H9 (cell line): ENCODE data around the gene GRID2IP. TPM values are rescaled to one million over a fixed set of nuclear protein-coding genes. Genes with fewer than 3 reads are reported as not detected.

Source experiments
- DNase-seq: peaks from one replicate; pipeline ENCODE4 v3.0.0-alpha.2; 2017
- H2AFZ ChIP-seq: one replicate; pipeline ENCODE4 v1.6.1; 2013; ENCODE audit warnings: mild to moderate bottlenecking, low read length, control low read depth, moderate library complexity
- H2AK5ac ChIP-seq: 2 replicates; pipeline ENCODE4 v1.6.1; 2013; ENCODE audit warnings: low read length, control low read depth, mixed read lengths; ENCODE audit not compliant: insufficient read length
- H2BK120ac ChIP-seq: one replicate; pipeline ENCODE4 v1.6.1; 2013; ENCODE audit warnings: low read depth, mild to moderate bottlenecking, low read length, control low read depth, inconsistent platforms; ENCODE audit not compliant: poor library complexity, severe bottlenecking
- H2BK12ac ChIP-seq: 2 replicates; pipeline ENCODE4 v1.6.1; 2013; ENCODE audit warnings: low read length, control low read depth, mixed read lengths, low read depth; ENCODE audit not compliant: insufficient read length
- H2BK15ac ChIP-seq: 2 replicates; pipeline ENCODE4 v1.6.1; 2013; ENCODE audit warnings: low read depth, low read length, control low read depth
- H2BK20ac ChIP-seq: one replicate; pipeline ENCODE4 v1.6.1; 2013; ENCODE audit warnings: low read depth, mild to moderate bottlenecking, low read length, control low read depth, inconsistent platforms; ENCODE audit not compliant: poor library complexity, severe bottlenecking
- H2BK5ac ChIP-seq: 2 replicates; pipeline ENCODE4 v1.6.1; 2013; ENCODE audit warnings: low read length, control low read depth, mixed read lengths; ENCODE audit not compliant: insufficient read length
- H3K14ac ChIP-seq: 2 replicates; pipeline ENCODE4 v1.6.1; 2013; ENCODE audit warnings: low read length, control low read depth; ENCODE audit not compliant: insufficient read depth
- H3K18ac ChIP-seq: 2 replicates; pipeline ENCODE4 v1.6.1; 2013; ENCODE audit warnings: low read depth, mild to moderate bottlenecking, mixed read lengths, low read length, control low read depth; ENCODE audit not compliant: insufficient read length
- H3K23ac ChIP-seq: 2 replicates; pipeline ENCODE4 v1.6.1; 2013; ENCODE audit warnings: low read length, control low read depth, mixed read lengths, low read depth; ENCODE audit not compliant: insufficient read length
- H3K23me2 ChIP-seq: 2 replicates; pipeline ENCODE4 v1.6.1; 2013; ENCODE audit warnings: low read depth, mild to moderate bottlenecking, mixed read lengths, low read length, control low read depth; ENCODE audit not compliant: insufficient read length, poor library complexity, severe bottlenecking
- H3K27ac ChIP-seq: 2 replicates; pipeline ENCODE4 v1.5.1; 2013; ENCODE audit warnings: low read length, control low read depth, mixed read lengths, low read depth; ENCODE audit not compliant: insufficient read length
- H3K27me3 ChIP-seq: 2 replicates; pipeline ENCODE4 v1.6.1; 2013; ENCODE audit warnings: low read length, control low read depth, inconsistent platforms; ENCODE audit not compliant: insufficient read depth
- H3K4ac ChIP-seq: 2 replicates; pipeline ENCODE4 v1.6.1; 2013; ENCODE audit warnings: low read depth, mild to moderate bottlenecking, control low read depth, inconsistent platforms, low read length, moderate library complexity
- H3K4me1 ChIP-seq: 2 replicates; pipeline ENCODE4 v1.6.1; 2013; ENCODE audit warnings: low read length, control low read depth, inconsistent platforms; ENCODE audit not compliant: insufficient read depth
- H3K4me2 ChIP-seq: 2 replicates; pipeline ENCODE4 v1.6.1; 2013; ENCODE audit warnings: low read length, control low read depth, mixed read lengths; ENCODE audit not compliant: insufficient read length, insufficient read depth
- H3K56ac ChIP-seq: 2 replicates; pipeline ENCODE4 v1.6.1; 2013; ENCODE audit warnings: low read depth, mild to moderate bottlenecking, mixed read lengths, low read length, control low read depth; ENCODE audit not compliant: insufficient read length
- H3K79me1 ChIP-seq: 2 replicates; pipeline ENCODE4 v1.6.1; 2013; ENCODE audit warnings: low read depth, mild to moderate bottlenecking, moderate library complexity, low read length, control low read depth, inconsistent platforms; ENCODE audit not compliant: insufficient read depth, poor library complexity, severe bottlenecking
- H3K79me2 ChIP-seq: 2 replicates; pipeline ENCODE4 v1.6.1; 2013; ENCODE audit warnings: low read length, control low read depth, inconsistent platforms; ENCODE audit not compliant: insufficient read depth
- H3K9ac ChIP-seq: 2 replicates; pipeline ENCODE4 v1.6.1; 2013; ENCODE audit warnings: low read length, control low read depth, mixed read lengths; ENCODE audit not compliant: insufficient read length; ENCODE audit errors: extremely low read depth
- H3K9me3 ChIP-seq: one replicate; pipeline ENCODE4 v1.6.1; 2013; ENCODE audit warnings: low read depth, low read length, inconsistent platforms; ENCODE audit not compliant: control insufficient read depth
- H3T11ph ChIP-seq: one replicate; pipeline ENCODE4 v1.6.1; 2013; ENCODE audit warnings: mild to moderate bottlenecking, low read length, control low read depth, inconsistent platforms
- H4K20me1 ChIP-seq: one replicate; pipeline ENCODE4 v1.6.1; 2013; ENCODE audit not compliant: control insufficient read depth, insufficient read length, insufficient read depth
- H4K5ac ChIP-seq: 2 replicates; pipeline ENCODE4 v1.6.1; 2013; ENCODE audit warnings: low read depth, mild to moderate bottlenecking, mixed read lengths, low read length, control low read depth; ENCODE audit not compliant: insufficient read length
- H4K8ac ChIP-seq: replicated peaks from 2 replicates; pipeline ENCODE4 v1.6.1; 2013; ENCODE audit warnings: low read length, control low read depth, mixed read lengths, low read depth; ENCODE audit not compliant: insufficient read length
- H4K91ac ChIP-seq: 2 replicates; pipeline ENCODE4 v1.6.1; 2013; ENCODE audit warnings: low read depth, mild to moderate bottlenecking, moderate library complexity, mixed read lengths, low read length, control low read depth; ENCODE audit not compliant: insufficient read length
- H3K27ac Mint-ChIP-seq, 3 experiments: 2 replicates in 2 of 3; 3 replicates in 1 of 3; pipeline ENCODE4 v1.8.0; 2020 to 2021; ENCODE audit warnings: mixed read lengths in 3 of 3, mild to moderate bottlenecking in 1 of 3, moderate library complexity in 1 of 3
- H3K27me3 Mint-ChIP-seq: 2 replicates; pipeline ENCODE4 v1.8.0; 2021; ENCODE audit warnings: low read depth, mild to moderate bottlenecking, moderate library complexity, mixed read lengths
- H3K36me3 Mint-ChIP-seq, 3 experiments: 2 replicates in 2 of 3; 3 replicates in 1 of 3; pipeline ENCODE4 v1.8.0; 2020 to 2021; ENCODE audit warnings: low read depth in 3 of 3, mixed read lengths in 3 of 3; ENCODE audit not compliant: insufficient read depth in 1 of 3
- H3K4me1 Mint-ChIP-seq, 2 experiments: 2 replicates each; pipeline ENCODE4 v1.8.0; 2020; ENCODE audit warnings: mixed read lengths in 2 of 2
- H3K4me3 Mint-ChIP-seq, 2 experiments: 2 replicates in 1 of 2; 3 replicates in 1 of 2; pipeline ENCODE4 v1.8.0; 2020 to 2021; ENCODE audit warnings: mild to moderate bottlenecking in 2 of 2, mixed read lengths in 2 of 2, moderate library complexity in 1 of 2
- H3K9me3 Mint-ChIP-seq, 2 experiments: 2 replicates in 1 of 2; 3 replicates in 1 of 2; pipeline ENCODE4 v1.8.0; 2020; ENCODE audit warnings: mild to moderate bottlenecking in 2 of 2, mixed read lengths in 2 of 2, moderate library complexity in 1 of 2
- CTCF ChIP-seq: fragments of 200-600 bp; sonication (generic); conservative IDR thresholded peaks from 3 replicates; pipeline ENCODE4 v1.8.0; 2021; ENCODE audit warnings: antibody characterized with exemption, mild to moderate bottlenecking
- WGBS: extraction: QIAGEN DNeasy Blood & Tissue Kit; methylation state at CpG from one replicate; pipeline ENCODE4 v1.1.7; 2013; ENCODE audit warnings: missing lambda C conversion rate, low lambda C conversion rate, mixed read lengths; ENCODE audit not compliant: insufficient read length; ENCODE audit errors: extremely low coverage; 5-methylcytosine and 5-hydroxymethylcytosine counted together
- total RNA-seq: library from RNA; stranded (reverse); gene quantifications from 2 replicates; pipeline ENCODE4 v1.2.1, GENCODE V29; 2021

Gene GRID2IP
- total RNA-seq, 1 experiment from 2014 or later: 1.7 TPM

- peaks cover 16 to 19% of the 10 kb centered on the region in 2 experiments; a peak in 3 of 4 replicates for H3K4me1 Mint-ChIP-seq
- WGBS: no CpG with 5 or more reads among the region's 7 CpGs
- H2BK5ac ChIP-seq: no peak overlapping the region
- no peaks in the 10 kb centered on the region for H3K23me2 ChIP-seq
- no peak overlapping the region for H3K18ac ChIP-seq
- no peak overlapping the region for H4K8ac ChIP-seq
- H4K91ac ChIP-seq: no peak overlapping the region
- no peak for DNase-seq
- H3K4me1 ChIP-seq: no peaks in the 10 kb centered on the region; the same call in 1 of the 2 replicates
- H2BK15ac ChIP-seq: no peak overlapping the region
- no peak overlapping the region for H3K9ac ChIP-seq
- no peaks in the 10 kb centered on the region for H3K27me3 Mint-ChIP-seq
- peaks cover 11% of the 10 kb centered on the region for H3K79me1 ChIP-seq
- no peak overlapping the region for H3K27ac ChIP-seq
- no peaks in the 10 kb centered on the region for H3K27me3 ChIP-seq
- H2BK20ac ChIP-seq: no peak overlapping the region
- no peak overlapping the region for H4K5ac ChIP-seq
- H3T11ph ChIP-seq: no peak overlapping the region
- no peak overlapping the region for H3K4ac ChIP-seq
- H4K20me1 ChIP-seq: no peaks in the 10 kb centered on the region
- no peak overlapping the region for H2AFZ ChIP-seq
- H3K9me3 Mint-ChIP-seq: no peaks in the 10 kb centered on the region
- no peak overlapping the region for H2BK120ac ChIP-seq
- H3K27ac Mint-ChIP-seq: no peak overlapping the region
- no peaks in the 10 kb centered on the region for H3K9me3 ChIP-seq
- H3K23ac ChIP-seq: no peak overlapping the region
- no peak overlapping the region for H2BK12ac ChIP-seq
- no peak overlapping the region for H3K4me3 Mint-ChIP-seq
- peaks cover 17% of the 10 kb centered on the region; the same call in 1 of the 2 replicates for H3K79me2 ChIP-seq
- H3K56ac ChIP-seq: no peak overlapping the region
- no peak for TF ChIP-seq CTCF
- H3K14ac ChIP-seq: no peak overlapping the region
- H3K36me3 Mint-ChIP-seq: peaks cover 11 to 47% (median 30%) of the 10 kb centered on the region in 3 experiments
- H2AK5ac ChIP-seq: no peak overlapping the region
- H3K4me2 ChIP-seq: no peak overlapping the region
These were observed 74.5 kb downstream of the GRID2IP start for GRCh38 chr7:6476596-6477317.
